Stimulated activated effector memory CD8-positive, alpha-beta T cell treated with anti-CD3 and anti-CD28 coated beads, Interleukin-12 subunit alpha, Interleukin-12 subunit beta, amount 100 ng/mL, for 72 hours (primary cell): ENCODE results near the gene SPAG16.

Source experiments
- ATAC-seq: fragments of 150-1000 bp; cut with Tn5 transposase; 2 replicates; pipeline ENCODE4 v1.10.0; 2021
- DNase-seq, 2 donors: peaks; one replicate each; pipeline ENCODE4 v3.0.0; 2021 to 2022; ENCODE audit warnings: low spot score in 2 of 2
- H3K27ac Mint-ChIP-seq: one replicate; pipeline ENCODE4 v1.8.0; 2022; ENCODE audit warnings: mild to moderate bottlenecking, mixed read lengths
- H3K36me3 Mint-ChIP-seq: one replicate; pipeline ENCODE4 v1.8.0; 2022; ENCODE audit warnings: mild to moderate bottlenecking, mixed read lengths
- H3K4me1 Mint-ChIP-seq: one replicate; pipeline ENCODE4 v1.8.0; 2022; ENCODE audit warnings: mixed read lengths
- H3K4me3 Mint-ChIP-seq: one replicate; pipeline ENCODE4 v1.8.0; 2022; ENCODE audit warnings: mild to moderate bottlenecking, mixed read lengths
- H3K9me3 Mint-ChIP-seq: one replicate; pipeline ENCODE4 v1.8.0; 2022; ENCODE audit warnings: mixed read lengths

Gene SPAG16

GRCh38 chr2:214436470-214436869, 1152.2 kb downstream of the SPAG16 start:
- ATAC-seq (no peak), DNase-seq (no peak)
- Mint-ChIP-seq H3K4me3 (no peak overlapping the region), H3K27ac (no peak overlapping the region), H3K4me1 (no peaks in the 10 kb centered on the region), H3K36me3 (no peaks in the 10 kb centered on the region), H3K9me3 (no peaks in the 10 kb centered on the region)

GRCh38 chr2:214450118-214450894, 1166.0 kb downstream of the SPAG16 start:
- Mint-ChIP-seq H3K27ac (no peak overlapping the region), H3K36me3 (no peaks in the 10 kb centered on the region), H3K9me3 (no peaks in the 10 kb centered on the region), H3K4me1 (no peaks in the 10 kb centered on the region), H3K4me3 (no peak overlapping the region)
- DNase-seq (no peak), ATAC-seq (no peak)

GRCh38 chr2:214451516-214452275, 1167.4 kb downstream of the SPAG16 start:
- H3K9me3 Mint-ChIP-seq, result no peaks in the 10 kb centered on the region
- ATAC-seq (no peak), DNase-seq (no peak)
- H3K27ac Mint-ChIP-seq, result no peak overlapping the region
- no peaks in the 10 kb centered on the region for H3K36me3 Mint-ChIP-seq
- no peaks in the 10 kb centered on the region for H3K4me1 Mint-ChIP-seq
- no peak overlapping the region for H3K4me3 Mint-ChIP-seq
